ENCODE data around the gene LHX3.
"Not testable (repeated sequence)": the region's sequence is repeated elsewhere in the genome, so short reads cannot be mapped to it uniquely, and the experiment has no call there.

Gene LHX3

DNA sequence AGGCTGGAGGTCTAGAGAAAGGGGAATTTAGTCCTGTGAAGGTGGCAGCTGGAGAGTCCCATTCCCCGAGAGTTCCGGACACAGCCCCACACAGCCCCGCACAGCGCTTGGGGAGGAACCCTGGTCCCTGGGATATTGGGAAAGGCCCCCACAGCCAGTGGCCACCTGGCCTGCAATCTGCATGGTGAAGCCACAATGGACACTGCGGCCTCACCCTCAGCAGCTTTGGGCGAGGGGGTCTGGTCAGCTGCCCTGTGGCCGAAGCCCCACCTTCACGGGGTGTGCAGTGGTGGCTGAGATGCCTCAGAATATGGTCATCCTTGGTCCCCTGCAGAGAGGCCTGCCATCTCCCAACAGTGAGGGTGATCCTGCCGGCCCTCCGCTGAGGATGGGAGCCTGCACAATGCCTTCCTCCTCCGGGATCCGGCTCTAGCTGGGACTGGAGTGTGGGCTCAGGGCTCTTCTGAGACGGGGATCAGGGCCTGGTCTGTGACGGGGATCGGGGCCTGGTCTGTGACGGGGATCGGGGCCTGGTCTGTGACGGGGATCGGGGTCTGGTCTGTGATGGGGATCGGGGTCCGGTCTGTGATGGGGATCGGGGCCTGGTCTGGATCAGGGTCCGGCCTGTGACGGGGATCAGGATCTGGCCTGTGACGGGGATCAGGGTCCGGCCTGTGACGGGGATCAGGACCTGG lies 52.9 kb downstream of the LHX3 start:
- no peak for DNase-seq

DNA sequence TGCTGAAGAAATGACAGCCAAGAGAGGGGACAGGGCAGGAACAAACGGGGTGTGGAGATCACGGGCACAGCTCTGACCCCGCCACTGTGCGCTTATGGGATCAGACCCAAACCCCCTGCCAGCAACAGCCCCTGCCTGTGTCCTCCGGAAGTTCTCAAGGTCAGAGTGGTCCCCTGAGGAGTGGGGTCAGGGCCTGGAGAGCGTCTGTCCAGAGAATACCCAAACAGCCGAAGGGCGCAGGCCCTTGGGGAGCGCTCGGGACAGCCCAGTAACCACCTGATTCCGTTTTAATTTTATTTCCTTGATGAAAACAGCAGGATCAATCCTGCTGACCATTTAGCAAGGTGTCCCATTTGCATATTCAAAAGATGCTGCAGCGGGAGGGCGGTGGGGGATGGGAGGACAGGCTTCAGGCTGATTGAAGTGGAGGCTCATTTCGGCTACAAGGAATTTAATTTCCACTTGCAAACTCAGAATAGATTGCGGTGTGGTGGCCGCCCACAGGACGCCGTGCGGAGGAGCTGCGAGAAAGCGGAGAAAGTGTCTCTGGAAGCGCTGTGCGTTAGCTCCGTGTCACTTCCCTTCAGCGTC lies 53.6 kb downstream of the LHX3 start:
- no peak for DNase-seq

DNA sequence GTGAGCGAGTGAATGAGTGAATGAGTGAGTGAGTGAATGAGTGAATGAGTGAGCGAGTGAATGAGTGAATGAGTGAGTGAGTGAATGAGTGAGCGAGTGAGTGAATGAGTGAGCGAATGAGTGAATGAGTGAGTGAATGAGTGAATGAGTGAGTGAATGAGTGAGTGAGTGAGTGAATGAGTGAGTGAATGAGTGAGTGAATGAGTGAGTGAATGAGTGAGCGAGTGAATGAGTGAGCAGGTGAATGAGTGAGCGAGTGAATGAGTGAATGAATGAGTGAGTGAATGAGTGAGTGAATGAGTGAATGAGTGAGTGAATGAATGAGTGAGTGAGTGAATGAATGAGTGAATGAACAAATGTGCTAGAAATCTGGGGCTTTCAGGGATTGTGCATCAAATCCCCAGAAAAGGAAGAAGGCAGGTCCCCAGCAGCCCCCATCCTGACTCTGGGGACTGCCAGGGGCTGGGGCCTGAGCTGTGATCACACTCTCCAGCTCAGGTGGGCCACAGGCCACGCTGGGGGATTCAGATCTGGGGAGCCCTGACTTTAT lies 54.2 kb downstream of the LHX3 start:
- not testable (repeated sequence) for DNase-seq

DNA sequence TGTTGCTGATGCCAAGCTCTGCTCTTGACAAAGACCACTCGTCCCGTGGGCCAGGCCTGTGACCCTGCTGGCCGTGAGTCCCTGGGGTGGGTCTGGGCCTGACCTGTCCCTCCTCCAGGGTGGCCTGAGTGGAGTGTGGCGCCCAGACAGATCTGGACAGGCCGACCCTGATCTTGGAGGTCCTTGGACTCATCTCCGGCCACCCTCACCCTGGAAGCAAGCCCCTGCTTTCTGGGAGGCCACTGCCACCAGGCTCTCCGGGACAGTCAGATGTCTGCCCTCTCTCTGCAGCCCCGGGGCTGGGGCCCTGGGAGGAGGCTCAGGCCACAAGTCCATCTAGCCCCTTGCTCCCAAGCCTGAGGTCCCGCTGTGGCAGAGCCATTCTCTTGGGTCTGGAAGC lies 55.1 kb downstream of the LHX3 start:
- DNase-seq = no peak

DNA sequence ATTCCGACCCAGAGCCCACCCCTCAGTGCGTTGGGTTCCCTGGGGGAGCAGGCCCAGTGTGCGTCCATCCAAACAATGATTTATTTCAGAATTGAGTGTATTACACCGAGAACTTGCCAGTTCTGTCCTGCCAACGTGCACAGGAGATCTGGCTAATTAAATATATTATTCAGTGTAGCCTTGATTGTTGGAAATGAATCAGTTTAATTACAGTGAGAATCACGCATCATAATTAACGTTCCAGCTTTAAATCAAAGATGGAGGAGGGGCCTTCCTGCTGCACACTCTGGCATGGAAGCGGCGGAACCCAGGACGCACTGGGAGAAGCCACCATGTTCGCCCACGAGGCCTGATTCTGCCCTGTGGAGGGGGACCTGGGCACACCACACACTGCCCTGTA lies 55.6 kb downstream of the LHX3 start:
- DNase-seq = no peak

DNA sequence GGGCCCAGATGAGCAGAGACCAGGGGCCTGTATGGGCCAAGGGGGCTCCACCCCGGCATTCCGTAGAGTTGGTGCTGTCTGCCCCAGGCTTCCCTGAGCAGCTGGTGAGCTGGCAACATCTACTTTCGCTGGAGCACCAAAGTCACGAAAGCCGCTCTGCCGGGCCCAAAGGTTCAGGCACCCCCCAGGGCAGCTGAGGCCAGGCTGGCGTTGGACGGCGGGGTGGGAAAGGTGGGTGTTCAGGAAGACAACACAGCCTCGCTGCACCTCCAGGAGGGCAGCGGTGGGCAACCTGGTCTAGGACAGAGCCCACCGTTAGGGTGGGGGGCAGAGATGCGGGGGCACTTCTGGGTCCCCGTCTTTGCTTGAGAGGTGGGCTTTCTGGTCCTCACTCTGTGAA lies 56.2 kb downstream of the LHX3 start:
- no peak for DNase-seq

DNA sequence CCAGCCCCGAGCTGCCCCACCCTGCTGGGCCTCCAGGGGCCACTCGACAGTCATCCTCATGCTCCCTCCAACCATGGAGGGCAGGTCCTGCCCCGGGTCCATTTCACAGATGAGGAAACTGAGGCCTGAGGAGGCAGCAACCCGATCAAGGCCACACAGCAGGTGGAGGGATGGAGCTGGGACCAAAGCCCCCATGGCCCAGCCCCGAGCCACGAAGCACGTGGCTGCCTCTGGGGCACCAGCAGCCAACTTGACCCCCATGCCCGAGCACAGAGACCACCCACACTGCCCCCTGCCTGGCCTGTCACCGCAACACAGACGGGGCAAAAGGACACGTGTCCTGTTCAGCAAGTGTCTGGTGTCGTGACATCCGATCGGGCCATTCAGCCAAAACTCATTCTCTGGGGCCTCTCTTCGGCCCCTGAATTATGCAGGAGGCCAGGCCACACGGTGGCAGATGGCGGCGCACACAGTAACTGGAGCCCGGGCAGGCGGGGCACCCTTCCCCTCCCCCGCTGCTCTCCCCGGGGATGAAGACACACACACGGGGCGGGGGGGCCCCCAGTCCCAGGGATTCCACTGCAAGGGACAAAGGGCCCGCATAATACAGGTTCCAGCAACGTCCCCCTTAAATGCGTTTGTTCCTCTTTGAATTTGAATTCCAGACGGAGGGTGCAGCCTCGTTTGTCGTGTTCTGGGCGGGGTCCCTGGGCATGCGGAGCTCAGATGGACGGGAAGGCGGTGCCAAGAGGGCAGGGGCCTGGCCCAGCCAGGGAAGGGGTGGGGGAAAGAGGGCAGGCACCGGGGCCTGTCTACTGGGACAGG lies 56.8 kb downstream of the LHX3 start:
- no peak for DNase-seq

DNA sequence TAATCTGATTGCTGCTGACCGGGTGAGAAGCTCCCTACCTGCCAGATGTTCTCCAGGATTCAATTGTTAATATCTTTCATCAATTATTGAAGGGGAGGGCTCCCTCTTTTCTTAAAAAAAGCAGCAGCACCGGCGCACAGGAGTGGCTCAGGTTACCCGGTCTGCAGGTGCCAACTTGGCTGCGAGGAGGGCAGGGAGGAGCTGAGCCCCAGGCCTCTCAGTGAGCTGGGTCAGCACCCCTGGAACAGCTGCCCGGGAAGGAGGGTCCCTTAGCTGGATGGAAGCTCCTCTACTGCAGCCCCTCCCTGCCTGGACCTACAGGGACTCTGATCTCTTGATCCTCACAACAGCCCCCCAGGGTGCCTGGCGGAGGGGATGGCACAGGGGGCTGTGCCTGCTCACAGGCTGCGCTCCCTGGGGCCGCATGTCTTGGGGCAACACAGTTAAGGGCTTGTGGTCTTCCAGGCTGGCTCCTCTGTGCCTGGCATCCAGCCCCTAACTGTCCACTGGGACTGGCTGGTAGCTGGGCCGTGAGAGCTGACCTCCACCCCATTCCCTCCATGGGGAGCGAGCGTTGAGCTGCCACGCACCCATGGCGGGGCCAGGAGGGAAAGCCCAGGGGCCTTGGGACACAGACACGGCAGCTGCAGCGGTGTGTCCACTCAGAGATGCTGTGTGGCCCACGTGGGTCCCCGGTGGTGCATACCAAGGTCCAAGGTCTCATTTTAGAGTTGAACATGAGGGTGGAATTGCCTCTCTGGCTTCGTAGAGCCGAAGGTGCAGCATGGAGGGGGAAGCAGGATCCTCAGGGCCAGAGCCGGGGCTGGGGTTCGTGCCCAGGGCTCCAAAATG lies 57.7 kb downstream of the LHX3 start:
- DNase-seq = no peak
